OCI-LY3 (cell line): Measurements from ENCODE around the gene PCDH15.

ENCODE experiments used
- H2AFZ ChIP-seq: fragments of 200-600, 300-600 bp; shearing (Covaris generic); 2 replicates; pipeline ENCODE4 v1.6.0; 2014; ENCODE audit warnings: antibody characterized with exemption, low read depth, low read length
- H3K27ac ChIP-seq: fragments of 200-600, 300-600 bp; sonication (generic); 2 replicates; pipeline ENCODE4 v1.5.1; 2014; ENCODE audit warnings: mild to moderate bottlenecking, low read length, moderate library complexity, mixed read lengths
- H3K27me3 ChIP-seq: fragments of 200-600, 300-600 bp; sonication (generic); 2 replicates; pipeline ENCODE4 v1.6.1; 2014; ENCODE audit warnings: low read depth, low read length, mixed read lengths
- H3K36me3 ChIP-seq: fragments of 200-600, 300-600 bp; sonication (generic); replicated peaks from 2 replicates; pipeline ENCODE3; 2014; ENCODE audit warnings: low read depth, low read length, mixed read lengths
- H3K4me1 ChIP-seq: fragments of 300-600, 200-600 bp; sonication (generic); 2 replicates; pipeline ENCODE4 v1.6.1; 2014; ENCODE audit warnings: low read length, mixed read lengths
- H3K4me2 ChIP-seq: fragments of 200-600, 300-600 bp; sonication (generic); 2 replicates; pipeline ENCODE4 v1.6.1; 2014; ENCODE audit warnings: low read length, mixed read lengths
- H3K4me3 ChIP-seq: fragments of 300-600, 200-600 bp; sonication (generic); 2 replicates; pipeline ENCODE4 v1.5.1; 2014; ENCODE audit warnings: antibody characterized with exemption, mild to moderate bottlenecking, low read length, moderate library complexity
- H3K79me2 ChIP-seq: fragments of 300-600, 200-600 bp; shearing (Covaris generic); 2 replicates; pipeline ENCODE4 v1.6.1; 2014; ENCODE audit warnings: mild to moderate bottlenecking, low read length, mixed read lengths
- H3K9ac ChIP-seq: fragments of 300-600, 200-600 bp; shearing (Covaris generic); 2 replicates; pipeline ENCODE4 v1.6.0; 2014; ENCODE audit warnings: mild to moderate bottlenecking, low read length, moderate library complexity
- H3K9me3 ChIP-seq: fragments of 200-600, 300-600 bp; shearing (Covaris generic); 2 replicates; pipeline ENCODE4 v1.6.1; 2014; ENCODE audit warnings: low read length, mixed read lengths; ENCODE audit not compliant: insufficient read depth
- H4K20me1 ChIP-seq: fragments of 200-600, 300-600 bp; sonication (generic); 2 replicates; pipeline ENCODE4 v1.6.1; 2016; ENCODE audit warnings: low read length, mixed read lengths; ENCODE audit not compliant: insufficient read depth
- CTCF ChIP-seq: fragments of 200-600, 300-600 bp; sonication (generic); IDR thresholded peaks from 2 replicates; pipeline ENCODE4 v1.5.1; 2014; ENCODE audit warnings: antibody characterized with exemption, low read length, low read depth
- EZH2phosphoT487 ChIP-seq: fragments of 200-600 bp; shearing (Covaris generic); IDR thresholded peaks from 2 replicates; pipeline ENCODE4 v1.6.1; 2018; ENCODE audit warnings: antibody characterized with exemption, mixed run types, low read depth

PCDH15 gene

GRCh38 chr10:54710918-54711317 lies 90.1 kb downstream of the PCDH15 start:
- Histone ChIP-seq H3K9me3 (no peaks in the 10 kb centered on the region), H2AFZ (no peak overlapping the region), H3K9ac (no peak overlapping the region), H3K27ac (no peak overlapping the region), H3K27me3 (no peaks in the 10 kb centered on the region), H3K4me3 (no peak overlapping the region), H3K4me1 (no peaks in the 10 kb centered on the region), H3K36me3 (no peaks in the 10 kb centered on the region), H4K20me1 (no peaks in the 10 kb centered on the region), H3K4me2 (no peak overlapping the region), H3K79me2 (no peaks in the 10 kb centered on the region)
- TF ChIP-seq EZH2phosphoT487 (no peak), CTCF (no peak)

GRCh38 chr10:54708591-54708990 lies 92.4 kb downstream of the PCDH15 start:
- TF ChIP-seq EZH2phosphoT487, result no peak
- no peak for TF ChIP-seq CTCF

GRCh38 chr10:54708021-54708420 lies 93.0 kb downstream of the PCDH15 start:
- TF ChIP-seq CTCF, result no peak
- H3K36me3 ChIP-seq, result no peaks in the 10 kb centered on the region
- H3K4me2 ChIP-seq, result no peak overlapping the region

More at GRCh38 chr10:54708591-54708990, 92.4 kb downstream of the PCDH15 start:
- no peak overlapping the region for H3K9ac ChIP-seq
- no peaks in the 10 kb centered on the region for H4K20me1 ChIP-seq
- no peaks in the 10 kb centered on the region for H3K36me3 ChIP-seq
- no peak overlapping the region for H3K4me2 ChIP-seq
- H3K79me2 ChIP-seq, result no peaks in the 10 kb centered on the region
- H3K4me1 ChIP-seq, result no peaks in the 10 kb centered on the region
- no peak overlapping the region for H3K4me3 ChIP-seq
- H2AFZ ChIP-seq, result no peak overlapping the region
- no peaks in the 10 kb centered on the region for H3K9me3 ChIP-seq
- H3K27me3 ChIP-seq, result no peaks in the 10 kb centered on the region
- no peak overlapping the region for H3K27ac ChIP-seq

GRCh38 chr10:54702583-54703485 lies 98.2 kb downstream of the PCDH15 start:
- Histone ChIP-seq H3K36me3 (no peaks in the 10 kb centered on the region), H3K4me2 (no peak overlapping the region), H3K27ac (no peak overlapping the region), H4K20me1 (no peaks in the 10 kb centered on the region), H3K27me3 (no peaks in the 10 kb centered on the region), H3K9me3 (no peaks in the 10 kb centered on the region), H3K4me3 (no peak overlapping the region), H3K79me2 (no peaks in the 10 kb centered on the region), H3K9ac (no peak overlapping the region), H3K4me1 (no peaks in the 10 kb centered on the region), H2AFZ (no peak overlapping the region)
- no peak for TF ChIP-seq CTCF
- no peak for TF ChIP-seq EZH2phosphoT487

More at GRCh38 chr10:54708021-54708420, 93.0 kb downstream of the PCDH15 start:
- no peaks in the 10 kb centered on the region for H3K4me1 ChIP-seq
- no peak overlapping the region for H2AFZ ChIP-seq
- no peaks in the 10 kb centered on the region for H3K27me3 ChIP-seq
- no peak overlapping the region for H3K27ac ChIP-seq
- H3K4me3 ChIP-seq, result no peak overlapping the region
- H3K79me2 ChIP-seq, result no peaks in the 10 kb centered on the region
- H4K20me1 ChIP-seq, result no peaks in the 10 kb centered on the region
- no peak overlapping the region for H3K9ac ChIP-seq
- no peaks in the 10 kb centered on the region for H3K9me3 ChIP-seq
